Hepatocyte (in vitro differentiated cells): Measurements from ENCODE around the gene XYLT1. TPM values are rescaled to one million over a fixed set of nuclear protein-coding genes. Genes with fewer than 3 reads are reported as not detected.

ENCODE experiments used
- DNase-seq: peaks from one replicate; pipeline ENCODE4 v3.0.0-alpha.2; 2016; ENCODE audit warnings: low spot score
- H2AFZ ChIP-seq: fragments of 200-600 bp; sonication (generic); 2 replicates; pipeline ENCODE4 v1.6.0; 2016; ENCODE audit warnings: antibody characterized with exemption, mild to moderate bottlenecking
- H3K27ac ChIP-seq: fragments of 200-600 bp; sonication (generic); 2 replicates; pipeline ENCODE4 v1.5.1; 2016; ENCODE audit warnings: mild to moderate bottlenecking
- H3K27me3 ChIP-seq: fragments of 200-600 bp; sonication (generic); 2 replicates; pipeline ENCODE4 v1.6.1; 2016
- H3K36me3 ChIP-seq: fragments of 200-600 bp; sonication (generic); replicated peaks from 2 replicates; pipeline ENCODE4 v1.5.1; 2016; ENCODE audit warnings: low read depth; ENCODE audit not compliant: insufficient read depth
- H3K4me1 ChIP-seq: fragments of 200-600 bp; sonication (generic); 2 replicates; pipeline ENCODE4 v1.5.1; 2016; ENCODE audit warnings: mild to moderate bottlenecking, moderate library complexity; ENCODE audit not compliant: insufficient read depth
- H3K4me2 ChIP-seq: fragments of 200-600 bp; sonication (generic); 2 replicates; pipeline ENCODE4 v1.6.0; 2016
- H3K4me3 ChIP-seq: fragments of 200-600 bp; sonication (generic); 2 replicates; pipeline ENCODE4 v1.5.1; 2016; ENCODE audit warnings: mild to moderate bottlenecking
- H3K79me2 ChIP-seq: fragments of 200-600 bp; sonication (generic); 2 replicates; pipeline ENCODE4 v1.6.0; 2017; ENCODE audit warnings: mild to moderate bottlenecking
- H3K9me2 ChIP-seq: fragments of 200-600 bp; sonication (generic); replicated peaks from 2 replicates; pipeline ENCODE4 v1.6.0; 2017; ENCODE audit warnings: mild to moderate bottlenecking; ENCODE audit not compliant: insufficient read depth
- H3K9me3 ChIP-seq: fragments of 200-600 bp; sonication (generic); 2 replicates; pipeline ENCODE4 v1.5.1; 2016; ENCODE audit warnings: low read depth, mild to moderate bottlenecking
- H4K20me1 ChIP-seq: fragments of 200-600 bp; sonication (generic); 2 replicates; pipeline ENCODE4 v1.6.0; 2016; ENCODE audit warnings: mild to moderate bottlenecking; ENCODE audit not compliant: insufficient read depth, poor library complexity, severe bottlenecking
- CTCF ChIP-seq: fragments of 200-600 bp; sonication (generic); IDR thresholded peaks from 2 replicates; pipeline ENCODE4 v1.5.1; 2016; ENCODE audit warnings: antibody characterized with exemption, mild to moderate bottlenecking; ENCODE audit not compliant: poor library complexity
- EZH2 ChIP-seq: fragments of 200-600 bp; sonication (generic); IDR thresholded peaks from 2 replicates; pipeline ENCODE4 v1.6.1; 2016; ENCODE audit warnings: antibody characterized with exemption, mild to moderate bottlenecking, borderline replicate concordance
- EZH2phosphoT487 ChIP-seq: fragments of 200-600 bp; sonication (generic); IDR thresholded peaks from one replicate; pipeline ENCODE4 v1.6.1; 2018; ENCODE audit warnings: antibody characterized with exemption, mild to moderate bottlenecking, low read depth, moderate library complexity; ENCODE audit not compliant: unreplicated experiment, severe bottlenecking
- WGBS: methylation state at CpG from one replicate; pipeline ENCODE4 v1.1.6; 2016; ENCODE audit warnings: low lambda C conversion rate; ENCODE audit errors: missing lambda C conversion rate; 5-methylcytosine and 5-hydroxymethylcytosine counted together
- polyA plus RNA-seq: library from polyadenylated mRNA; unstranded; fragments of >200 nt; fragmentation: Nextera tagmentation; extraction: Ambion mirVana; gene quantifications from 2 replicates; pipeline ENCODE4 v1.2.1, GENCODE V29; 2016
- total RNA-seq: library from RNA; depleted of rRNA; stranded (reverse); fragments of >200 nt; gene quantifications from 2 replicates; pipeline ENCODE4 v1.2.3, GENCODE V29; 2014

XYLT1 gene
- total and polyA plus RNA-seq, 2 experiments from 2014 or later, result 6.9 to 13.7 TPM

GRCh38 chr16:17107450-17107849 is 363.3 kb downstream of the XYLT1 start:
- H3K9me3 ChIP-seq, result no peaks in the 10 kb centered on the region

GRCh38 chr16:17106243-17106791 is 364.4 kb downstream of the XYLT1 start:
- Histone ChIP-seq H3K4me2 (no peak overlapping the region), H3K36me3 (no peaks in the 10 kb centered on the region), H3K9me3 (no peaks in the 10 kb centered on the region), H2AFZ (no peak overlapping the region), H3K27ac (no peak overlapping the region), H3K4me3 (no peak overlapping the region), H3K9me2 (no peaks in the 10 kb centered on the region), H3K27me3 (no peaks in the 10 kb centered on the region), H3K79me2 (no peaks in the 10 kb centered on the region), H4K20me1 (no peaks in the 10 kb centered on the region), H3K4me1 (no peaks in the 10 kb centered on the region)
- DNase-seq, result no peak
- 74% methylated on average over 14 of the region's 14 CpGs for WGBS
- TF ChIP-seq EZH2, result no peak
- TF ChIP-seq EZH2phosphoT487, result no peak
- TF ChIP-seq CTCF, result no peak

More at GRCh38 chr16:17107450-17107849, 363.3 kb downstream of the XYLT1 start:
- no peaks in the 10 kb centered on the region for H3K27me3 ChIP-seq
- no peaks in the 10 kb centered on the region for H3K79me2 ChIP-seq
- H3K27ac ChIP-seq, result no peak overlapping the region
- WGBS, result 90% methylated on average over 8 of the region's 8 CpGs
- TF ChIP-seq EZH2phosphoT487 (no peak), EZH2 (no peak), CTCF (no peak)
- H3K36me3 ChIP-seq, result no peaks in the 10 kb centered on the region
- no peaks in the 10 kb centered on the region for H3K4me1 ChIP-seq
- no peak overlapping the region for H3K4me3 ChIP-seq
- H3K4me2 ChIP-seq, result no peak overlapping the region
- no peak overlapping the region for H2AFZ ChIP-seq
- DNase-seq, result no peak
- no peaks in the 10 kb centered on the region for H4K20me1 ChIP-seq
- no peaks in the 10 kb centered on the region for H3K9me2 ChIP-seq

- Histone ChIP-seq H4K20me1 (no peaks in the 10 kb centered on the region), H3K9me2 (no peaks in the 10 kb centered on the region), H3K4me2 (no peak overlapping the region), H3K79me2 (no peaks in the 10 kb centered on the region), H3K27me3 (no peaks in the 10 kb centered on the region), H3K27ac (no peak overlapping the region), H3K4me1 (no peaks in the 10 kb centered on the region), H3K4me3 (no peak overlapping the region), H2AFZ (no peak overlapping the region), H3K9me3 (no peaks in the 10 kb centered on the region), H3K36me3 (no peaks in the 10 kb centered on the region)
- TF ChIP-seq CTCF (no peak), EZH2 (no peak), EZH2phosphoT487 (no peak)
- WGBS, result 80% methylated on average over 10 of the region's 10 CpGs
- DNase-seq, result no peak
Observed at GRCh38 chr16:17105239-17105797, 365.4 kb downstream of the XYLT1 start.

GRCh38 chr16:17104654-17105053 is 366.1 kb downstream of the XYLT1 start:
- H2AFZ ChIP-seq, result no peak overlapping the region
- H3K27ac ChIP-seq, result no peak overlapping the region
- no peak overlapping the region for H3K4me3 ChIP-seq
- DNase-seq, result no peak
- no peaks in the 10 kb centered on the region for H3K9me2 ChIP-seq
- H4K20me1 ChIP-seq, result no peaks in the 10 kb centered on the region
- 88% methylated on average over 5 of the region's 5 CpGs for WGBS
- H3K27me3 ChIP-seq, result no peaks in the 10 kb centered on the region
- no peaks in the 10 kb centered on the region for H3K9me3 ChIP-seq
- H3K4me2 ChIP-seq, result no peak overlapping the region
- no peaks in the 10 kb centered on the region for H3K4me1 ChIP-seq
- H3K79me2 ChIP-seq, result no peaks in the 10 kb centered on the region
- H3K36me3 ChIP-seq, result no peaks in the 10 kb centered on the region
- TF ChIP-seq EZH2phosphoT487 (no peak), EZH2 (no peak), CTCF (no peak)
